Loucy (cell line): ENCODE results near the gene ERAL1.

Experiments used
- CTCF ChIP-seq: fragments of 200-600 bp; sonication (generic); conservative IDR thresholded peaks from 2 replicates; pipeline ENCODE4 v1.5.1; 2014; ENCODE audit warnings: mild to moderate bottlenecking, antibody characterized with exemption, low read length
- EZH2phosphoT487 ChIP-seq: fragments of 200-600 bp; IDR thresholded peaks from 2 replicates; pipeline ENCODE4 v1.6.1; 2018; ENCODE audit warnings: antibody characterized with exemption, mild to moderate bottlenecking, moderate library complexity, borderline replicate concordance

- TF ChIP-seq CTCF (no peak), EZH2phosphoT487 (no peak)
Observed at GRCh38 chr17:28887871-28888471, 33.2 kb downstream of the ERAL1 start.
